Effector CD8-positive, alpha-beta T cell (primary cell): ENCODE measurements around the gene LTB.
A peak's percentile ranks its signal among the peaks of the same experiment; 100 is the strongest.

Experiments used
- DNase-seq: peaks from one replicate; lab custom pipeline; 2025; lab: John Stamatoyannopoulos, UW

The LTB gene

GRCh38 chr6:31576897-31577578 lies 5.2 kb downstream of the LTB start:
- no peak for DNase-seq

DNA sequence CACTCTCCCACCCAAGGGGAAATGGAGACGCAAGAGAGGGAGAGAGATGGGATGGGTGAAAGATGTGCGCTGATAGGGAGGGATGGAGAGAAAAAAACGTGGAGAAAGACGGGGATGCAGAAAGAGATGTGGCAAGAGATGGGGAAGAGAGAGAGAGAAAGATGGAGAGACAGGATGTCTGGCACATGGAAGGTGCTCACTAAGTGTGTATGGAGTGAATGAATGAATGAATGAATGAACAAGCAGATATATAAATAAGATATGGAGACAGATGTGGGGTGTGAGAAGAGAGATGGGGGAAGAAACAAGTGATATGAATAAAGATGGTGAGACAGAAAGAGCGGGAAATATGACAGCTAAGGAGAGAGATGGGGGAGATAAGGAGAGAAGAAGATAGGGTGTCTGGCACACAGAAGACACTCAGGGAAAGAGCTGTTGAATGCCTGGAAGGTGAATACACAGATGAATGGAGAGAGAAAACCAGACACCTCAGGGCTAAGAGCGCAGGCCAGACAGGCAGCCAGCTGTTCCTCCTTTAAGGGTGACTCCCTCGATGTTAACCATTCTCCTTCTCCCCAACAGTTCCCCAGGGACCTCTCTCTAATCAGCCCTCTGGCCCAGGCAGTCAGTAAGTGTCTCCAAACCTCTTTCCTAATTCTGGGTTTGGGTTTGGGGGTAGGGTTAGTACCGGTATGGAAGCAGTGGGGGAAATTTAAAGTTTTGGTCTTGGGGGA lies 6.1 kb downstream of the LTB start:
- no peak for DNase-seq

DNA sequence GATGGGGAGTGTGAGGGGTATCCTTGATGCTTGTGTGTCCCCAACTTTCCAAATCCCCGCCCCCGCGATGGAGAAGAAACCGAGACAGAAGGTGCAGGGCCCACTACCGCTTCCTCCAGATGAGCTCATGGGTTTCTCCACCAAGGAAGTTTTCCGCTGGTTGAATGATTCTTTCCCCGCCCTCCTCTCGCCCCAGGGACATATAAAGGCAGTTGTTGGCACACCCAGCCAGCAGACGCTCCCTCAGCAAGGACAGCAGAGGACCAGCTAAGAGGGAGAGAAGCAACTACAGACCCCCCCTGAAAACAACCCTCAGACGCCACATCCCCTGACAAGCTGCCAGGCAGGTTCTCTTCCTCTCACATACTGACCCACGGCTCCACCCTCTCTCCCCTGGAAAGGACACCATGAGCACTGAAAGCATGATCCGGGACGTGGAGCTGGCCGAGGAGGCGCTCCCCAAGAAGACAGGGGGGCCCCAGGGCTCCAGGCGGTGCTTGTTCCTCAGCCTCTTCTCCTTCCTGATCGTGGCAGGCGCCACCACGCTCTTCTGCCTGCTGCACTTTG lies 6.8 kb downstream of the LTB start, which contains the start of gene TNF:
TSS of gene TNF (plus strand) at position 231 of the 567 bp plus-strand sequence. CDS start at position 408, 177 bp downstream.
- no peak for DNase-seq

DNA sequence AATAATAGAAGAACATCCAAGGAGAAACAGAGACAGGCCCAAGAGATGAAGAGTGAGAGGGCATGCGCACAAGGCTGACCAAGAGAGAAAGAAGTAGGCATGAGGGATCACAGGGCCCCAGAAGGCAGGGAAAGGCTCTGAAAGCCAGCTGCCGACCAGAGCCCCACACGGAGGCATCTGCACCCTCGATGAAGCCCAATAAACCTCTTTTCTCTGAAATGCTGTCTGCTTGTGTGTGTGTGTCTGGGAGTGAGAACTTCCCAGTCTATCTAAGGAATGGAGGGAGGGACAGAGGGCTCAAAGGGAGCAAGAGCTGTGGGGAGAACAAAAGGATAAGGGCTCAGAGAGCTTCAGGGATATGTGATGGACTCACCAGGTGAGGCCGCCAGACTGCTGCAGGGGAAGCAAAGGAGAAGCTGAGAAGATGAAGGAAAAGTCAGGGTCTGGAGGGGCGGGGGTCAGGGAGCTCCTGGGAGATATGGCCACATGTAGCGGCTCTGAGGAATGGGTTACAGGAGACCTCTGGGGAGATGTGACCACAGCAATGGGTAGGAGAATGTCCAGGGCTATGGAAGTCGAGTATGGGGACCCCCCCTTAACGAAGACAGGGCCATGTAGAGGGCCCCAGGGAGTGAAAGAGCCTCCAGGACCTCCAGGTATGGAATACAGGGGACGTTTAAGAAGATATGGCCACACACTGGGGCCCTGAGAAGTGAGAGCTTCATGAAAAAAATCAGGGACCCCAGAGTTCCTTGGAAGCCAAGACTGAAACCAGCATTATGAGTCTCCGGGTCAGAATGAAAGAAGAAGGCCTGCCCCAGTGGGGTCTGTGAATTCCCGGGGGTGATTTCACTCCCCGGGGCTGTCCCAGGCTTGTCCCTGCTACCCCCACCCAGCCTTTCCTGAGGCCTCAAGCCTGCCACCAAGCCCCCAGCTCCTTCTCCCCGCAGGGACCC lies 7.8 kb downstream of the LTB start:
- no peak for DNase-seq

GRCh38 chr6:31573239-31574105 lies 8.8 kb downstream of the LTB start:
- DNase-seq = no peak

- DNase-seq = peak; percentile 58
These were observed 9.9 kb downstream of the LTB start, which contains the start of gene LTA for GRCh38 chr6:31572041-31572911. TSS of gene LTA (plus strand) at chr6:31572289. CDS start at chr6:31572743, 454 bp downstream.

- DNase-seq = no peak
These were observed 12.2 kb downstream of the LTB start for GRCh38 chr6:31569861-31570536.

- DNase-seq = peak; percentile 34
These were observed 13.7 kb downstream of the LTB start for GRCh38 chr6:31568537-31568961.

GRCh38 chr6:31567531-31568370 lies 14.5 kb downstream of the LTB start:
- no peak for DNase-seq

DNA sequence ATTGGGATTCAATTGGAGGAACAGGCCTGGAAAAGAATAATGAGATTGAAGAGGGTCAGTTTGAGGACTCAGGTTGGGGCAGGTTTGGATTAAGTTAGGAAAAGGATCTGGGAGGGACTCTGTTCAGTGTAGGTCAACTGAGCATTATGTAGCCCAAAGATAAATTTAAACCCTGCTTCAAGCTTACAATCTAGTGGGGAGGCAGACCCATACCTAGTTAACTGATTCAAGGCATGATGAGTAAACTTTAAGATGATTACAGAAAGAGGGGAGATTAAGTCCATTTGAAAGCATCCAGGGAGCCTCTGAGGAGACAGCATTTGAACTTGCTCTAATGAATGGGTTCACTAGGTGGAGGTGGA lies 21.5 kb downstream of the LTB start:
- no peak for DNase-seq

DNA sequence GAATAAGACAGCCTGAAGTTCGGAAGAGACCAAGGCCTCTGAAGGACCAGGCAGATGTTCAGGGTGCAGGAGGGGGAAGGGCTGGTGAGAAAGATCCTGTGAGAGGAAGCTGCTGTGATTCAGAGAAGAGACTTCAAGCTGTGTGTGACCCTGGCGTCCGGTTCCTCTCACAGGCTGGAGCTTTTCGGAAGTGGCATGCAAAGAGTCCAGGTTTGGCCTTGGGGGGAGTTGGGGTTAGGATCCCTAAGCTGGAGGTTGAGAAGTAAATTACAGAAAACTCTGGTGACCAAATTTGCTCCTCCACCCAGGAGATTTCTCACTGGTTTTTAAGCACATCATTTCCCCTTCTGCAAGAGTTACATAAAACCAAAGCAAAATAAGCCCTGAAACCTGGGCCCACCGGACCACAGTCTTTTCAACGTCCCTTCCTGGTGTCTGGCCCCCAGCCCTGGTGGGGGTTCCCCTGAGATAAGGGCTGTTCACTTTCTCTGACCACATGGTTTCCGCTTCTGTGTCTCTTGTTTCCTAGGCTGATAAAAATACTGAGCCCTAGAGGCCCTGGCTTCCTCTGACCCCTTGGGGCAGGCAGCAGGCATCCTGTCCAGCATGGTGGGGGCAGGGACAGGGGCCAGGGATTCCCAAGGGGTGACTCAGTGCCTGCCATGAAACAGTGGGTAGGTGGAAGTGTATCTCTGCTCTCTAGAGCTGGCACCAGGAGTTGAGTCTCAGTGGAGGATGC lies 22.1 kb downstream of the LTB start:
- DNase-seq = no peak

DNA sequence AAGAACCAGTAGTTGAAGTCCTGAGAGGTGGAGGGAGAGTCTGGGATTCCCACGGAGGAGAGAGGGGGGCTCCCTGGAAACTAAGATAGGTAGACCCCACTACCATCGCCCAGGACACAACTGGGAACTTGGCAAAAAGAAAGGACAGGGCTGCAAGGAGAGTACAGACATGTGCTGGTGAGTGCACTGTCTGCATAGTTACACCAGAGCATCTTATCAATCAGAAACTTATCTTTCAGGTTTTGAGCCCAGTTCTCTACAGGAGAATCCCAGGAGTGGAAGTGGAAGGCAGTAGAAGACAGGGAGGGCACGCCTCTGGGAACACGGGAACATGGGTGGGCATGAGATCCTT lies 22.6 kb downstream of the LTB start:
- DNase-seq = no peak

DNA sequence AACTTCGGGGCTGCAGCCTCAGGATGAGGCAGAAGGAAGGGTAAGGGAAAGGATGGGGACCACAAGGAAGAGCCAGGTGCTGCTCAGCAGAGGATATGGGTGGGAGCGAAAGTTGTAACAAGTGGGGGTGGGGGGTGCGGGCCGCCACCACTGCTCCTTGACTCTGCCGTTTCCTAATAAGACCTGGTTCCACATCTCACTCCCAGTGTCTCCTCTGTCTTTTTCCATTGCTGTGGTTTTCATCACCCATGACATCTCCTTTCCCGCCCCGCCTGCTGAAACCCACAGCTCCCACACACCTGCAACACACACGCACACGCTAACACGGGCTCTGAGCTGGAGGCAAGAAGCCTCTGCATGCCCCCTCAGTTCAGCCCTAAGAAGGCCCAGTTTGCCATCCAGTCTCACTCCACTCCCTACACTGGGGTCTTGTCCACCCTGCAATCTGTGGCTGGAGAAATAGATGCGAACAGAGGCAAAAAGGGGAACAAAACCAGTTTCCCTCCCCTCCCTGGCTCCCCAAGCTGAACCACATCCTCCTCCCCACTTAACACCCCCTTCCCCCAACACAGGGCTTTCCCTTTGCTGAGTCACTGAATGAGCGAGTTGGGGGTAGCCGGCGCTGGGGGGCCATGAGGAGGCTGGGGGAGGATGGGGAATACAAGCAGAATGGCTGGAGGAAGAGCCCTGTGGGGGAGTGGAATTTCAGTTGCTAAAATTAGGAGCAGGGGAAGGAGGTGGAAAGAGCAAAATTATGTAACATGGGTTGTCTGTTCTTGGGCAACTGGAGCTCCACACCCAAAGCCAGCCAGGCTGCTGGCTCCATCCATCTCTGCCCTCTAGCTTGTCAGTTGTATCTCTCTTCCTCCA lies 23.4 kb downstream of the LTB start:
- peak; percentile 21 for DNase-seq

- no peak for DNase-seq
These were observed 24.0 kb downstream of the LTB start for GRCh38 chr6:31558318-31558625.

- no peak for DNase-seq
These were observed 24.5 kb downstream of the LTB start for GRCh38 chr6:31557443-31558317.

- DNase-seq = no peak
These were observed 25.9 kb downstream of the LTB start for GRCh38 chr6:31556307-31556706.
